ENCODE measurements around the gene ZNF784. TPM values are rescaled to one million over a fixed set of nuclear protein-coding genes. Genes with fewer than 3 reads are reported as not detected.
A peak's percentile ranks its signal among the peaks of the same experiment; 100 is the strongest.

Gene ZNF784
- polyA plus RNA-seq, 2 of the 4 experiments (the other 2 are of a cell fraction), result 3.5 to 6.6 TPM

DNA sequence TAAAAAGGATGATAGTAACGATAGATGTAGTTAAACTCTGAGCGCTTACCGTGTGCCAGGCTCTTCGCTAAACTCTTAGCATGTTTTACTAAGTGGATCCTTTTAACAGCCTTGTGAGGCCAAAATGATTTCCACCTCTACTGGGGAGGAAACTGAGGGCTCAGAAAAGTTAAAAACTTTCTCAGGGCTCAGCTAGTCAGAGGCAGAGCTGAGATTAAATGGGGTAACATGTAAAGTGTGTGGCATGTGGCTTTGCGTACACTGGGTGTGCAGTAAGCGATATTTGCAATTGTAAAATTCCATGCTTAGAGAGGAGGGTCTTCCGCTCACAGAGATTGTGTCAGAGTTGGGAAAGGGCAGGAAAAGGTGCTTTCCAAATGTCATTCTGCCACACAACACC lies 32.2 kb upstream of the ZNF784 start (continued):
- no peak for TF ChIP-seq GATA3 (IDR thresholded peaks at IDR 0.05; ENCODE audit: borderline replicate concordance)
- no peak for TF ChIP-seq HOXA7 (CRISPR knock-in tag; IDR thresholded peaks at IDR 0.05)
- TF ChIP-seq, protein P1, sequence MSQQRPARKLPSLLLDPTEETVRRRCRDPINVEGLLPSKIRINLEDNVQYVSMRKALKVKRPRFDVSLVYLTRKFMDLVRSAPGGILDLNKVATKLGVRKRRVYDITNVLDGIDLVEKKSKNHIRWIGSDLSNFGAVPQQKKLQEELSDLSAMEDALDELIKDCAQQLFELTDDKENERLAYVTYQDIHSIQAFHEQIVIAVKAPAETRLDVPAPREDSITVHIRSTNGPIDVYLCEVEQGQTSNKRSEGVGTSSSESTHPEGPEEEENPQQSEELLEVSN (IDR thresholded peaks at IDR 0.05; ENCODE audit: borderline replicate concordance, low read depth), result no peak
- no peak for TF ChIP-seq BHLHE40 (IDR thresholded peaks at IDR 0.05; ENCODE audit: low read depth, low read length)
- no peak for TF ChIP-seq ZFP36 (IDR thresholded peaks at IDR 0.05; ENCODE audit: borderline replicate concordance, partially characterized antibody)
- no peak for TF ChIP-seq JUNB (IDR thresholded peaks at IDR 0.05)
- TF ChIP-seq, protein P2, sequence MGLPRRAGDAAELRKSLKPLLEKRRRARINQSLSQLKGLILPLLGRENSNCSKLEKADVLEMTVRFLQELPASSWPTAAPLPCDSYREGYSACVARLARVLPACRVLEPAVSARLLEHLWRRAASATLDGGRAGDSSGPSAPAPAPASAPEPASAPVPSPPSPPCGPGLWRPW (IDR thresholded peaks at IDR 0.05), result no peak
- no peak for TF ChIP-seq POLR2AphosphoS2 (conservative IDR thresholded peaks at IDR 0.05; ENCODE audit: low read length)
- no peak for TF ChIP-seq RARB (CRISPR knock-in tag; IDR thresholded peaks at IDR 0.05)

GRCh38 chr19:55655648-55656040 lies 31.3 kb upstream of the ZNF784 start:
- TF ChIP-seq KDM5A (IDR thresholded peaks at IDR 0.05), result peak; percentile 85
- TF ChIP-seq, protein P1 (IDR thresholded peaks at IDR 0.05; ENCODE audit: borderline replicate concordance, low read depth), result no peak
- WGBS (ENCODE audit: missing lambda C conversion rate), result 2% methylated on average over 19 of the region's 19 CpGs
- POLR2A ChIA-PET, result no interaction called here
- Histone ChIP-seq H3K9me3 (no peaks in the 10 kb centered on the region), H3K4me3 (peak overlapping the region; percentile 68), H3K4me2 (peak overlapping the region; percentile 91), H3K27ac (peak overlapping the region; percentile 96 to 98), H3K4me1 (peaks cover 41% of the 10 kb centered on the region)
- CTCF ChIA-PET, result interaction anchor here (1.1 to 2.3 kb wide), 2 partner anchors 15 to 23 kb away, joined by 3 to 30 read pairs; no protein-coding TSS in a partner anchor
- FAIRE-seq, result no peak
- no peak for ATAC-seq
- DNase-seq (ENCODE audit: low read depth in 1 of 2, low spot score in 1 of 2), result no peak

DNA sequence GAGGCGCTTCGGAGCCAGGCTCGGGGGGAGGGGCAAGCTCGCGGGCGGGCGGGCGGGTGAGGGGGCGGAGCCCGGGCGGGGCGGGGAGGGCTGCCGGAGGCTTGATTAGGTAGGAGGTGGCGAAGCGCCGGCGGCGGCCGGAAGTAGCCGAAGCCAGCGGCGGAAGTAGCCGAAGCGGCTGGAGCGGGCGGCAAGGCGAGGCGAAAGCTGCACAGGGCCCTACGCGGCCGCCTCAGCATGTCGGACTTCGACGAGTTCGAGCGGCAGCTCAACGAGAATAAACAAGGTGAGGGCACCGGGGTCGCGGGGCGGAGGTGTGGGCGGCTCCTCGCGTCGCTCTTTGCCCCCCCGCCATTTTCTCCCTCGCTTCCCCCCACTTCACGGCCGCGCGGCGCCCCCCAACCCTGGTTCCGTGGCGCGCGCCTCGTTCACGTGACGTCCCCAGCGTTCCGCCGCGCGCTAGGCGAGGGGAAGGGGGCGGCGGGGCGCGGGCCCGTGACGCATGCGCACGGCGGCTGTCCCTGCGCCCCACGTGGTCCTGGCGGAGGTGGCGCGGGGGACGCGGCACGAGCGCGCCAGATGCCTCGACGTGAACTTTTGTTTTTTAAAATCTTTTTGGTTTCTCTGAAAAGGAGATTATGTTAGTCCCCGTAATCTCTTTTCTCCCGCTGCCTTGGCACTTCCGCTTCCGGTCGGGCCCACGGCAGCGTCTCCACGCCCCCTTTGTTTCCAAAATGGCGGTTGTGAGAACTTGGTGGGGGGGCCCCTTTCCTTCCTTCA lies 30.7 kb upstream of the ZNF784 start, which contains the start of gene U2AF2:
TSS of gene U2AF2 (plus strand) at position 168 of the 780 bp plus-strand sequence. CDS start at position 238, 70 bp downstream.
- ATAC-seq (peak; percentile 66 to 73), DNase-seq (ENCODE audit: low read depth in 1 of 2, low spot score in 1 of 2) (peak; percentile 85 to 96), FAIRE-seq (no peak)
- Histone ChIP-seq H3K4me1 (peaks cover 40% of the 10 kb centered on the region), H3K27ac (peak within 1 kb of the TSS; percentile 96 to 98), H3K4me2 (peak within 1 kb of the TSS; percentile 91), H3K4me3 (peak within 1 kb of the TSS; percentile 68), H3K9me3 (no peaks in the 10 kb centered on the region)
- CTCF ChIA-PET, result interaction anchor here (0.6 to 4.3 kb wide), 20 partner anchors 8 to 514 kb away, joined by 3 to 97 read pairs (median 4); partner anchors contain the start of genes DNAAF3, ZNF580, ZNF581 and ZNF628
- WGBS (ENCODE audit: missing lambda C conversion rate), result under 1% methylated on average over 51 of the region's 95 CpGs
- POLR2A ChIA-PET, result interaction anchor here (0.5 to 2.1 kb wide), 41 partner anchors 8 to 1191 kb away, joined by 3 to 31 read pairs (median 4); partner anchors contain the start of genes EPN1, FIZ1, ISOC2 and LENG9
- TF ChIP-seq POLR2A (IDR thresholded peaks at IDR 0.05; ENCODE audit: low read length) (peak; percentile 84), ZNF302 (CRISPR knock-in tag; IDR thresholded peaks at IDR 0.05) (no peak), RFX5 (IDR thresholded peaks at IDR 0.05) (no peak), KDM5A (IDR thresholded peaks at IDR 0.05) (no peak), RNF2 (IDR thresholded peaks at IDR 0.05; ENCODE audit: borderline replicate concordance, low read depth) (no peak), NR3C1 (IDR thresholded peaks at IDR 0.05) (no peak), HOXB5 (CRISPR knock-in tag; IDR thresholded peaks at IDR 0.05) (peak; percentile 78; the same call in 1 of the 2 replicates), PHF8 (IDR thresholded peaks at IDR 0.05; ENCODE audit: borderline replicate concordance, low read depth) (peak; percentile 76; the same call in 1 of the 2 replicates), TP53 (CRISPR knock-in tag; IDR thresholded peaks at IDR 0.05) (peak; percentile 49; the same call in 1 of the 2 replicates), GATA3 (IDR thresholded peaks at IDR 0.05; ENCODE audit: borderline replicate concordance) (no peak; the same call in 1 of the 2 replicates), MYC (IDR thresholded peaks at IDR 0.05; ENCODE audit: borderline replicate concordance, low read length) (peak; percentile 98), BCL3 (IDR thresholded peaks at IDR 0.05) (peak; percentile 94), HDAC2 (IDR thresholded peaks at IDR 0.05) (no peak), USF2 (IDR thresholded peaks at IDR 0.05) (peak; percentile 79), ZFP36 (IDR thresholded peaks at IDR 0.05; ENCODE audit: borderline replicate concordance, partially characterized antibody) (no peak), HOXA7 (CRISPR knock-in tag; IDR thresholded peaks at IDR 0.05) (no peak), BHLHE40 (IDR thresholded peaks at IDR 0.05; ENCODE audit: low read depth, low read length) (peak; percentile 51; the same call in 1 of the 2 replicates), ZC3H11A (IDR thresholded peaks at IDR 0.05) (no peak), FOSL2 (IDR thresholded peaks at IDR 0.05) (no peak), FOSL2 (CRISPR knock-in tag; IDR thresholded peaks at IDR 0.05) (peak; percentile 13), JUN (IDR thresholded peaks at IDR 0.05) (peak; percentile 82 to 96)
- TF ChIP-seq, protein P3, sequence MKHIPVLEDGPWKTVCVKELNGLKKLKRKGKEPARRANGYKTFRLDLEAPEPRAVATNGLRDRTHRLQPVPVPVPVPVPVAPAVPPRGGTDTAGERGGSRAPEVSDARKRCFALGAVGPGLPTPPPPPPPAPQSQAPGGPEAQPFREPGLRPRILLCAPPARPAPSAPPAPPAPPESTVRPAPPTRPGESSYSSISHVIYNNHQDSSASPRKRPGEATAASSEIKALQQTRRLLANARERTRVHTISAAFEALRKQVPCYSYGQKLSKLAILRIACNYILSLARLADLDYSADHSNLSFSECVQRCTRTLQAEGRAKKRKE (CRISPR knock-in tag; IDR thresholded peaks at IDR 0.05; ENCODE audit: low read depth), result peak; percentile 37; the same call in 1 of the 2 replicates
- TF ChIP-seq, protein P1 (IDR thresholded peaks at IDR 0.05; ENCODE audit: borderline replicate concordance, low read depth), result peak; percentile 95
- TF ChIP-seq, protein P4, sequence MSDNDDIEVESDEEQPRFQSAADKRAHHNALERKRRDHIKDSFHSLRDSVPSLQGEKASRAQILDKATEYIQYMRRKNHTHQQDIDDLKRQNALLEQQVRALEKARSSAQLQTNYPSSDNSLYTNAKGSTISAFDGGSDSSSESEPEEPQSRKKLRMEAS (IDR thresholded peaks at IDR 0.05), result peak; percentile 99

Data from A549 (cell line).